Measurements from ENCODE around the gene ADAMTS17. TPM values are rescaled to one million over a fixed set of nuclear protein-coding genes. Genes with fewer than 3 reads are reported as not detected.

Gene ADAMTS17
- total RNA-seq, 2 experiments from 2014 or later, result 4.1 to 5.0 TPM

GRCh38 chr15:100059094-100059493 lies 282.7 kb downstream of the ADAMTS17 start:
- ChIA-PET POLR2A (no interaction called here), CTCF (interaction anchor here (0.6 kb wide), 1 partner anchor 52 kb away, joined by 4 read pairs; no protein-coding TSS in a partner anchor)
- Mint-ChIP-seq H3K36me3 (ENCODE audit: low read depth) (no peaks in the 10 kb centered on the region), H3K27ac (no peak overlapping the region), H3K4me1 (no peaks in the 10 kb centered on the region), H3K9me3 (no peaks in the 10 kb centered on the region), H3K27me3 (no peaks in the 10 kb centered on the region), H3K4me3 (no peak overlapping the region)
- DNase-seq, result no peak

DNA sequence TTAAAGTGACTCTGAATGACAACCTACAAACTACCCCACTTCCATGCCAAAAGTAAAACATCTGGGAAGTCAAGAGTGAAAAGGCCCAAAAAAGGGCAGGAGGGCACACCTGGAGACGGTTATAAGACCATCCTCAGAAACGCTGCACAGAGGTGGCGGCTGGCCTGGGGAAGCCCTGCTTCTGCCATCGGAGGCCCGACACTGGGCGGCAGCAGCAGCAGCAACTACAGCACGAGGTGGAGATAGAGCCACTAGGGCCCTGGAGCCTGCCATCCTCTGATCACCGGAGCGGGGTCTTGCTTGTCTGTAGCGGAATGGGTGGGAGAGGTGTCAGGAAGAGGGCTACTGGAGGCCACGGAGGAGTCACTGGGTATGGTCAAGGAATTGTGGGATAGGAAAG lies 283.3 kb downstream of the ADAMTS17 start:
- H3K9me3 Mint-ChIP-seq, result no peaks in the 10 kb centered on the region
- no peak overlapping the region for H3K27ac Mint-ChIP-seq
- CTCF ChIA-PET, result interaction anchor here (0.6 kb wide), 1 partner anchor 51 kb away, joined by 4 read pairs; no protein-coding TSS in a partner anchor
- no peak overlapping the region for H3K4me3 Mint-ChIP-seq
- H3K36me3 Mint-ChIP-seq (ENCODE audit: low read depth), result no peaks in the 10 kb centered on the region
- H3K27me3 Mint-ChIP-seq, result no peaks in the 10 kb centered on the region
- POLR2A ChIA-PET, result no interaction called here
- H3K4me1 Mint-ChIP-seq, result no peaks in the 10 kb centered on the region
- no peak for DNase-seq

DNA sequence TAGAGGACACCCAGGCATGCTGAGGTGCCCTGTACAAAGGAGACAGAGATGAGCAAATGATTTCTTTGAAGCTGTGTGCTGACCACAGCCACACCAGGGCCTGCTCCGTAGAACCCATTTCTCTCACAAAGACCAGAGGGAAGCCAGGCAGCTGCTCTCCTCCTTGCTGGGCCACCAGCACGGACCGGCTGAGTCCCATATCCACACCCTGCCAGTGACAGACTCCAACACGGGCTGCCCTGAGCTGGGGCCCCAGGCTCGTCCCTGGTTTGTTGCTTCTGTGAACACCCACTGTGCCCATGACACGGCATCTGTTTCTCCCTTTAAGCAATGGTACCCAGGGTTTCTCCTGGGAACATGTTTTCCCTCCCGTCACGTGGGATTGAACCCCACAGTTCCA lies 284.5 kb downstream of the ADAMTS17 start:
- ChIA-PET CTCF (no interaction called here), POLR2A (no interaction called here)
- H3K27ac Mint-ChIP-seq, result no peak overlapping the region
- no peaks in the 10 kb centered on the region for H3K9me3 Mint-ChIP-seq
- H3K27me3 Mint-ChIP-seq, result no peaks in the 10 kb centered on the region
- no peak overlapping the region for H3K4me3 Mint-ChIP-seq
- no peaks in the 10 kb centered on the region for H3K36me3 Mint-ChIP-seq (ENCODE audit: low read depth)
- H3K4me1 Mint-ChIP-seq, result no peaks in the 10 kb centered on the region
- no peak for DNase-seq

DNA sequence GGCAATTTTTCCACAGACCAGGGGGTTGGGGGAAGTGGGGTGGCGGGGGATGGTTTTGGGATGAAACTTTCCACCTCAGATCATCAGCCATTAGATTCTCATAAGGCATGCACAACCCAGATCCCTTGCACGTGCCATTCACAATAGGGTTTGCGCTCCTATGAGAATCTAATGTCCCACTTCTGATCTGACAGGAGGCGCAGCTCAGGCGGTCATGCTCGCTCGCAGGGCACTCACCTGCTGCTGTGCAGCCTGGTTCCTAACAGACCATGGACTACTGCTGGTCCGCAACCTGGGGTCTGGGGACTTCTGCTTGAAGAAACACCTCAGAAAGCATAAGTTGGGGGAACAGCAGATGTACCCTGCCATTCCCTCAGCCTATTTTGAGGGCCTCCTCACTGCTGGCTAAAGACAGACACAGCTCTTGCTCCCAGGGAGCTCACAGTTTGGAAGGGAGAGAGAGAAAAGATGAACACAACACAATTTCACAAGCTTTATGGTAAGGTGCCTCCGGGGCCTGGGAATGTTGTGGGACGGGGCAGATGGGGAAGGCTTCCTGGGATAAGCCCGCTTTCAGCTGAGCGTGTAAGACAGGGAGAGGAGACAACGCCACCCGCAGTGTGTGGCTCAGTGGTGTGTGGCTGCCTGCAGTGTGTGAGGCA lies 285.2 kb downstream of the ADAMTS17 start:
- H3K4me3 Mint-ChIP-seq, result no peak overlapping the region

DNA sequence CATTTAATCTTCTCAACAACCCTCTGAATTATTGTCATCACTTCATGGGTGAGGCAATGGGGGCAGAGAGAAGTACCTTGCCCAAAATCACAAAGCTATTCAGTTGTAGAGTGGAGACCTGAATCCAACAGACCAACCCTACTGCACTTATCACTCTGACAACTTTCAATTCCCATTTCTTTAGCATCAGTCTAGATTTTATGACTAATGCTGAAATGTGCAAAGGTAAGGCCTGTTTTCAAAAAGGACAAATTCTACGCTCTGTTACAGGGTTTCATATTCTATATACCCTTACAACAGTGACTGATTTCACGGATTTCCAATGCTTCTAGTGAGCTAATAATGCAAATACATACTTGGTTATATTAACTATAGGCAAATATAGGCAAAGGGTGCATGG lies 286.0 kb downstream of the ADAMTS17 start:
- ChIA-PET POLR2A (no interaction called here), CTCF (interaction anchor here (0.7 kb wide), 1 partner anchor 795 kb away, joined by 3 read pairs; no protein-coding TSS in a partner anchor)
- H3K4me1 Mint-ChIP-seq, result no peaks in the 10 kb centered on the region
- H3K36me3 Mint-ChIP-seq (ENCODE audit: low read depth), result no peaks in the 10 kb centered on the region
- no peaks in the 10 kb centered on the region for H3K27me3 Mint-ChIP-seq
- H3K4me3 Mint-ChIP-seq, result no peak overlapping the region
- H3K27ac Mint-ChIP-seq, result no peak overlapping the region
- DNase-seq, result no peak
- H3K9me3 Mint-ChIP-seq, result no peaks in the 10 kb centered on the region

More for the DNA sequence above, 285.2 kb downstream of the ADAMTS17 start:
- POLR2A ChIA-PET, result no interaction called here
- no peaks in the 10 kb centered on the region for H3K9me3 Mint-ChIP-seq
- no peak for DNase-seq
- no peaks in the 10 kb centered on the region for H3K4me1 Mint-ChIP-seq
- no peaks in the 10 kb centered on the region for H3K36me3 Mint-ChIP-seq (ENCODE audit: low read depth)
- no peak overlapping the region for H3K27ac Mint-ChIP-seq
- CTCF ChIA-PET, result no interaction called here
- no peaks in the 10 kb centered on the region for H3K27me3 Mint-ChIP-seq

DNA sequence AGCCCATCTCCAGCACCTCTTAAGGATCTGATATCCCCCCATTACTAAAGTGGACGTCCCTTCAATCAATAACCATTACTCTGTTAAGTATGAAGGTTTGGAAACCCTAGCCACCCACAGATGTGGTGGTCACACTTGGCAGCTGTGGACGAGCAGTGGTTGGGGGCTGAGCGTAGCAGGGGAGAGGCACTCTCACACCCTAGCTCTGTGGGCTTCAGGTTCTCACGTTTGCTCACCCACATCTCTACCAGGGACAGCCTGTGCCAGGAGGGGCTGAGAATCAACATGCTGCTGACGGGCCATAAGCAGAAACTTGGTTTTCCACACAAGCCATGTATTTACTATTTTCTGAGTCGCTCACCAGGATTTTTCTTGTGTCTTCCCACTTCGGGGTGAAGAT lies 287.2 kb downstream of the ADAMTS17 start:
- DNase-seq, result no peak
- Mint-ChIP-seq H3K4me1 (no peaks in the 10 kb centered on the region), H3K27ac (no peak overlapping the region), H3K36me3 (ENCODE audit: low read depth) (no peaks in the 10 kb centered on the region), H3K4me3 (no peak overlapping the region), H3K27me3 (no peaks in the 10 kb centered on the region), H3K9me3 (no peaks in the 10 kb centered on the region)
- CTCF ChIA-PET, result no interaction called here
- POLR2A ChIA-PET, result no interaction called here

- no peak for DNase-seq
- POLR2A ChIA-PET, result no interaction called here
These were observed 288.2 kb downstream of the ADAMTS17 start for GRCh38 chr15:100053474-100054121.

DNA sequence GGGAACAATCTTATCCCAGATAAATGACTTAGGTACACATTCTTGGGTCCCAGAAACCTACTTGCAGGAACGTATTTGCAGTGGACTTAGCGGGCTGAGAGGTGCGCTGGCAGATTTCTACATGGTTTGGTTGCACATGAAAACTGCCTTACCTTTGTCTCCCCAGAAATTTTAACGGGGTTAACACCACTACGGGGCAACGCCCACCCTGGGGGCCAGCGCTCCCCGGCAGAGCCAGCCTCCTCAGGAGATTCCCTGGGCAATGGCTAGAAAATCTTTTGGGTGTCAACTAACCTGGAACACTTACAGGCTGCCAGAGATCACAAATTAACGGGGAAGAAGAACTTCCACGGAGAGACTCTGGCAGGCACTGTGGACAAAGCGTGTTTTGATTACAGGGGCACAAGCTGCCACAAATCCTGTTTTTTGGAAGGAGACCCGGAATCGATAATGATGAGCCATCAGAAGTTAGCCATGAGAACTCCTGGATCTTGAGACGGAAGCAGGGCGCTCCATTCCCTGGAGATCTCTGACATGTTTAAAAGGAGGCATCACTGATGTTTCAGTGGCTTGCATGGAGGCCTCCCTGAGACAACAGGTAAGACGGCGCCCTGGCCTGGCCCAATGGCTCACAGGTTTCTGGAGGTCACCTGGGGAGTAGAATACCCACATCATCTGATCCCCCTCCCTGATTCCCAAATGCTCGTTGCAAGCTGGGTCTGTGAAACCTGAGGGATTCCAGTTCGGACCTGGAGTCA lies 288.9 kb downstream of the ADAMTS17 start:
- H3K36me3 Mint-ChIP-seq (ENCODE audit: low read depth), result no peaks in the 10 kb centered on the region
- POLR2A ChIA-PET, result no interaction called here

More at GRCh38 chr15:100053474-100054121, 288.2 kb downstream of the ADAMTS17 start:
- Mint-ChIP-seq H3K4me3 (no peak overlapping the region), H3K9me3 (peaks cover 4% of the 10 kb centered on the region), H3K27ac (no peak overlapping the region), H3K36me3 (ENCODE audit: low read depth) (no peaks in the 10 kb centered on the region), H3K4me1 (no peaks in the 10 kb centered on the region), H3K27me3 (no peaks in the 10 kb centered on the region)
- CTCF ChIA-PET, result interaction anchor here (0.8 kb wide), 1 partner anchor 20 kb away, joined by 3 read pairs; no protein-coding TSS in a partner anchor

DNA sequence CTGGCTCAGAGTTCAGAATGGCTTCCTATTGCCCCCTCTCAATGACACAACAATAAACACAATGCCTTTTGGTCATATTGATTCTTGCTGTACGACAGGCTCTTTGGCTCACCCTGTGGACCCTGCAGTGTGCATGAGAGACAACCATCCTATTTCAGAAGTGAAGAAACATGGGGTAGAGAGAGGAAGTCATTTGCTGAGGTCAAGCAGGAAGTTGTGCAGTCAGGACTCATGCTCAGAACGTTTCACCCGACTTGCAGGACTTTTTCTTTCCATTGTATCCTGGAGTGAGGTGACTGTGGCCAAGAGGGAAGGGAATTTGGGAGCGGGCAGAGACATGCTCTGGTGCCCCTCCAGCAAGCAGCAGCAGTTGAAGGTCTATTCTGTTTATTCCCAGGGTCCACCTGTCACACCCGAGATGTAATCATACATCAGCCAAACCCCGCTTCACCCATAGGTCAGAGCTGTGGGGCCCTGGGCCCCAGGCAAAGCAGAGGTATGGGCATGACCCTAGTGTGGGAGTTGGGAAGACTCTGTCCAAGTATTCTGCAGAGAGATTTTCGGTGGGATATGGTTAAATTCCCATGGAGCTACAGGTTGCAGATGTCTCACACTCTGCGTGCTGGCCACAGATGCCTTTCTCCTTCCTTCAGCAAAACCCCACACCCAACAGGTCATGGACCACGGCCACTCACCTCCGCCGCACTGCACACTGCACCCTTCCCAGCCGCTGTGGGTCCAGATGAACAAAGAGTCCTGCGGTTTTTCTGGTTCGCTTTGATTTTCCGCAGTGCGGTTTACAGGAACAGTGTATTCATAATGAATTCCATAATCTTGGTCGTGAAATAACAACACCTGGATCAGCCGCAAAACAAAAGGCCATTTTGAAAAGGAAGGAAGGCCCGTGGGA lies 290.6 kb downstream of the ADAMTS17 start:
- no peaks in the 10 kb centered on the region for H3K27me3 Mint-ChIP-seq
- no peaks in the 10 kb centered on the region for H3K4me1 Mint-ChIP-seq
- H3K4me3 Mint-ChIP-seq, result no peak overlapping the region
- H3K9me3 Mint-ChIP-seq, result peaks cover 8% of the 10 kb centered on the region
- ChIA-PET CTCF (no interaction called here), POLR2A (no interaction called here)
- H3K36me3 Mint-ChIP-seq (ENCODE audit: low read depth), result no peaks in the 10 kb centered on the region
- no peak overlapping the region for H3K27ac Mint-ChIP-seq
- DNase-seq, result no peak

More for the DNA sequence above, 288.9 kb downstream of the ADAMTS17 start:
- DNase-seq, result no peak
- Mint-ChIP-seq H3K4me3 (no peak overlapping the region), H3K27me3 (no peaks in the 10 kb centered on the region), H3K4me1 (no peaks in the 10 kb centered on the region), H3K9me3 (peaks cover 6% of the 10 kb centered on the region), H3K27ac (no peak overlapping the region)
- CTCF ChIA-PET, result interaction anchor here (0.8 kb wide), 1 partner anchor 19 kb away, joined by 3 read pairs; no protein-coding TSS in a partner anchor

- Mint-ChIP-seq H3K4me1 (no peaks in the 10 kb centered on the region), H3K4me3 (no peak overlapping the region), H3K36me3 (ENCODE audit: low read depth) (no peaks in the 10 kb centered on the region), H3K27me3 (no peaks in the 10 kb centered on the region), H3K27ac (no peak overlapping the region), H3K9me3 (peaks cover 8% of the 10 kb centered on the region)
- DNase-seq, result no peak
- ChIA-PET CTCF (no interaction called here), POLR2A (no interaction called here)
These were observed 291.6 kb downstream of the ADAMTS17 start for GRCh38 chr15:100049936-100050876.

GRCh38 chr15:100049483-100049882 lies 292.3 kb downstream of the ADAMTS17 start:
- no peaks in the 10 kb centered on the region for H3K27me3 Mint-ChIP-seq
- H3K4me3 Mint-ChIP-seq, result no peak overlapping the region
- DNase-seq, result no peak
- POLR2A ChIA-PET, result no interaction called here
- CTCF ChIA-PET, result no interaction called here
- H3K27ac Mint-ChIP-seq, result no peak overlapping the region
- H3K9me3 Mint-ChIP-seq, result peaks cover 9% of the 10 kb centered on the region
- H3K36me3 Mint-ChIP-seq (ENCODE audit: low read depth), result no peaks in the 10 kb centered on the region
- H3K4me1 Mint-ChIP-seq, result no peaks in the 10 kb centered on the region

GRCh38 chr15:100048736-100049135 lies 293.0 kb downstream of the ADAMTS17 start:
- no peaks in the 10 kb centered on the region for H3K27me3 Mint-ChIP-seq
- H3K9me3 Mint-ChIP-seq, result peaks cover 10% of the 10 kb centered on the region
- no peak overlapping the region for H3K4me3 Mint-ChIP-seq
- no peaks in the 10 kb centered on the region for H3K4me1 Mint-ChIP-seq
- no peak for DNase-seq
- H3K36me3 Mint-ChIP-seq (ENCODE audit: low read depth), result no peaks in the 10 kb centered on the region
- ChIA-PET POLR2A (no interaction called here), CTCF (no interaction called here)
- no peak overlapping the region for H3K27ac Mint-ChIP-seq
